GM18520 (cell line): Measurements from ENCODE around the gene SNX14.
"Not testable (repeated sequence)": the region's sequence is repeated elsewhere in the genome, so short reads cannot be mapped to it uniquely, and the experiment has no call there.

Experiments used
- ATAC-seq: cut with Tn5 transposase; IDR thresholded peaks from one replicate; pipeline ENCODE4 v1.9.1; 2021; ENCODE audit not compliant: unreplicated experiment

The SNX14 gene

DNA sequence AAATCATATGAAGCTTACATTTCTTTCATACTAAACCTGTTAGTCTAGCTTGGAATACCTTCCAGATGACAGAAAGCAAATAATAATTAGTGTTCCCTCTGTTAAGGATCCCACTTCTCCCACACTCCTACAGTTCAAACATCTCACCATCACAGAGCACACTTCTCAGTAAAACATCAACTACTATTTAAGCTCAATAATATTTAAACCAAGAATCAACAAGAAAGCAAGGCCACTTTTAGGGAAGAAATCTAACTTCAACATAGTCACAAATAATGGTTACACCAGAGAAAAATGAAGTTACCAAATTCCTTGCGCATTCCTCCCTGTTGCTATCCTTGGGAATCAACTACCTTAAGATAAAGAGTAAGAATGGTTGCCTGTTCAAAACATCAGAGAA, 1.6 kb downstream of the SNX14 start:
- ATAC-seq, result no peak

DNA sequence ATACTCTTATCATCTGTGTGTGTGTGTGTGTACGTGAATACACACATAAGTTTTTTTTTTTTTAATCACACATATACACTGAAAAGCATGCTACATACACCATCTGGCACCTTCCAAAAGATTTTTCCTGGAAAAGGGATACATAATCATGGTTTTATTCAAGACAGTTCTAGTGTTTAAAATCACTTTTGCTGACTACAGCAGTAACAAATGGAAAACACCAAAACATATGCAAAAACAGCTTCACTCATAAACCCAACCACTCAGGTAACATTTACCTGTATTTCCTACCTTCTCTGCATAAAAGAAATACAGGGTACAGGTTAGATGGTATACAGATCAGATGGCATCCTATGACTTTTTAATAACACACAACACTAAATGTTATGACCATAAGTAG, 2.5 kb downstream of the SNX14 start:
- ATAC-seq, result no peak

- ATAC-seq, result no peak
Observed at GRCh38 chr6:85585741-85586140, 7.9 kb downstream of the SNX14 start.

- not testable (repeated sequence) for ATAC-seq
Observed at GRCh38 chr6:85582832-85583231, 10.8 kb downstream of the SNX14 start.

DNA sequence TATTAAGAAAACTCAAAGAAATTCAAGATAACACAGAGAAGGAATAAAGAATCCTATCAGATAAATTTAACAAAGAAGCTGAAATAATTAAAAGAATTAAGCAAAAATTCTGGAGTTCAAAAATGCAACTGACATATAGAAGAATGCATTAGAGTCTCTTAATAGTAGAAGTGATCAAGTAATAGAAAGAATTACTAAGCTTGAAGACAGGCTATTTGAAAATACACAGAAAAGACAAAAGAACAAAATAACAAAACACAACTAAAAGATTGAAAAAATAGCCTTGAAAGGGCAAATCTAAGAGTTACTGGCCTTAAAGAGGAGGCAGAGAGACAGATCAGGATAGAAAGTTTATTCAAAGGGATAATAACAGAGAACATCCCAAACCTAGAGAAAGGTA, 12.1 kb downstream of the SNX14 start:
- no peak for ATAC-seq

DNA sequence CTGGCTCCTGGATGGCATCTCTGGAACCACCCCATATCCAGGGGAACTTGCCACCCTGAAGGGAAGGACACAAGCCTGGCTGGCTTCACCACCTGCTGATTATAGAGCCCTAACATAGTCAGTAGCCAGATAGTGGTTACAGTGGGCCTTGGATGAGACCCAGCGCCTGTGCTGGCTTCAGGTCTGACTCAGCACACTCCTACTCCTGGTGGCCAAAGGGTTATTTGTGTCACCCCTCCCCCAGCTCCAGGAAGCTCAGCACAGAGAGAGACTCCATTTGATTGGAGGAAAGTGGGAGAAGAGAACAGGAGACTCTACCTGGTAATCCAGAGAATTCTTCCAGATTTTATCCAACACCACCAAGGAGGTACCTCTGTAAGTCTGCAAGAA, 12.8 kb downstream of the SNX14 start:
- no peak for ATAC-seq

DNA sequence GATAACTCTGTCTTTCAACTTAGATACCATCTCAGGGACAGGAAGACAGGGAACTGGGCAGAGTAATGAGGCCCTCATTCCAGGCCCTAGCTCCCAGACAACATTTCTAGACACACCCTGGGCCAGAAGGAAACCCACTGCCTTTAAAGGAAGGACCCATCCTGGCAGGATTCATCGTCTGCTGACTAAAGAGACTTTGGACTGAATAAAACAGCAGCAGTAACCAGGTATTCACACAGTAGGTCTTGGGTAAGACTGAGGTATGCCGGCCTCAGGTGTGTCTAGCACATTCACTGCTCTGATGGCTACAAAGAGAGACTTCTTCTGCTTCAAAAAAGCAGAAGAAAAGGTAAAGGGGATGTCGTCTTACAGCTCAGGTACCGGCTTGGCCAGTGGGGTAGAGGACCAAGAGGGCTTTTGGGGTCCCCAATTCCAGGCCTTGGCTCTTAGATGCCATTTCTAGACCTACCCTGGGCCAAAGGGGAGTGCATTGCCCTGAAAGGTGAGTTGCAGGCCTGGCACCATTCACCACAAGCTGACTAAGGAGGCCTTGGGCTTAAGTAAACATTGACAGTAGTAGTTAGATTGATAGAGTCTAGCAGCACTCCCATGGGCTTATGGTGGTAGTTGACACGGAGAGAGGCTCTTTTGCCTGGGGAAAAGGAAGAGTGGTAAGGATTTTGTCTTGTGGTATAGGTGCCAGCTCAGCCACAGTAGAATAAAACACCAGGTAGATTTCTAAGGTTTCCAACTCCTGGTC, 13.4 kb downstream of the SNX14 start:
- no peak for ATAC-seq

- ATAC-seq, result no peak
Observed at GRCh38 chr6:85579581-85579980, 14.1 kb downstream of the SNX14 start.

DNA sequence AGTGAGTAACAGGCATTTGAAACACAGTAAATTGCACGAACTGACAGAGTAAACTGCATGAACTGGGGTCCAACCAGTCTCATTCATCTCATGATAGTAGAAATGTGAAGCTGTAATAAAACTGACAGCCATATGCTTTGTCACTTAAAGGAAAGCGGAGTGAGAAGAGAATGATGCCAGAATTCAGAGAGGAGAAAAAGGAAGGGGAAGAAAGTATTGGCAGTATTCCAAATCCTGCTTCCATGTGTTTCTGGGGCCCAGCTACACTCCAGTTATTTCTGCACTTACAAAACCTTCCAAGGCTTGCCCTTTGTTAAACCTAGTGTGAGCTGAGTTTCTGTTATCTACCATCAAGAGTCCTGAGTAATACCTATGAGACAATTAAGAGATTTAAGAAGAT, 17.2 kb downstream of the SNX14 start:
- no peak for ATAC-seq

DNA sequence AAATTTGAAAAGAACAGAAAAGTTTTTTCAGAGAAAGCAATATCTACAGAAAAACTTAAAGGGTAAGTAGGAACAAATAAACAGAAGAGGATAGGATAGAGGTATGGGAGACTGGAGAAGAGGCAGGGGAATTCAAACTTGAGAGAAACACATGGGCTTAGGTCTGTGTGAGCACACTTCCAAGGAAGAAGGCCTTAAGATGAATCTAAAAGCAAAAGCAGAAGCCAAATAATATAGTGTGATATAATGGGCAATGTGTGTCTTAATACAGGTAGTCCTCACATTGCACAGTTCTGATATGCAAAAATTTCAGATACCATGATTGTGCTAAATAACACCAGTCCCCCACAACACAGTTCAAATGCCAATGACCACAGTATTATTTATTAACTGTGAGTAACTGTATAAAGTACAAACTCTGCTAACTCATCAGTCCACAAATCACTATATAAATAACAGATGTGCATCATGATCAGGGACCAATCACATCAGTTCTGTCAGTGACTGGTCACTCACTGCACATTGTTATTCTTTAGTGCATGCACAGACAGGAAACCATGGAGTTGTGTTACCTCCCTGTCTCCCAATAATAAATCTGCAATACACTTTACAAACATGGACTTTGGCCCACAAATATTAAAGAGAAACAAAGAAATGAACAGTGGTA, 18.6 kb downstream of the SNX14 start:
- no peak for ATAC-seq

GRCh38 chr6:85569323-85569722, 24.3 kb downstream of the SNX14 start:
- ATAC-seq, result no peak

DNA sequence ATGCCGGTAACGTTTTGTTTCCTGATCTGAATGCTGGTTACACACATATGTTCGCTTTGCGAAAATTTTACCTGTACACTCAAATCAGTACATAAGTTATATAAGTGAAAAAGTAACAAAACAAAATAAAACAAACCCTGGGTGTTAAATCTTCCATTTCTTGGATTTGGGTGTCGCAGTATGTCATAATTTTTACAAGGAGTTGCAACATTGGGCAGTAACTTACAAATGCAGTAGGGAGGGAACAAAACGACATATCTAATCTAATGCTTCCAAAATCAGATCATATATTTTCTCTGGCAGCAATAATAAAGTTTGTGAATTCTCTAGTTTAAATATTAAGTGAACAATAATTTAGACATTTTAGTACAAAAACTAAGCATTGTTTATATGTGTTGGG, 25.2 kb downstream of the SNX14 start:
- ATAC-seq, result no peak

GRCh38 chr6:85565736-85566135, 27.9 kb downstream of the SNX14 start:
- ATAC-seq, result no peak

DNA sequence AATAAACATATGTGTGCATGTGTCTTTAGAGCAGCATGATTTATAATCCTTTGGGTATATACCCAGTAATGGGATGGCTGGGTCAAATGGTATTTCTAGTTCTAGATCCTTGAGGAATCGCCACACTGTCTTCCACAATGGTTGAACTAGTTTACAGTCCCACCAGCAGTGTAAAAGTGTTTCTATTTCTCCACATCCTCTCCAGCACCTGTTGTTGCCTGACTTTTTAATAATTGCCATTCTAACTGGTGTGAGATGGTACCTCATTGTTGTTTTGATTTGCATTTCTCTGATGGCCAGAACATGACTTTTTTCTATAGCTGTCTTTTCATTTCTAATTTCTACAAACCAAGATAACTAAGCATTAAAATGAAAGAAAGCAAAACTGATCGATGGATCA, 29.4 kb downstream of the SNX14 start:
- ATAC-seq, result not testable (repeated sequence)

- no peak for ATAC-seq
Observed at GRCh38 chr6:85561750-85562357, 31.8 kb downstream of the SNX14 start.

- no peak for ATAC-seq
Observed at GRCh38 chr6:85556992-85557668, 36.5 kb downstream of the SNX14 start.

GRCh38 chr6:85552652-85553051, 41.0 kb downstream of the SNX14 start:
- no peak for ATAC-seq

GRCh38 chr6:85551264-85551663, 42.4 kb downstream of the SNX14 start:
- ATAC-seq, result no peak

DNA sequence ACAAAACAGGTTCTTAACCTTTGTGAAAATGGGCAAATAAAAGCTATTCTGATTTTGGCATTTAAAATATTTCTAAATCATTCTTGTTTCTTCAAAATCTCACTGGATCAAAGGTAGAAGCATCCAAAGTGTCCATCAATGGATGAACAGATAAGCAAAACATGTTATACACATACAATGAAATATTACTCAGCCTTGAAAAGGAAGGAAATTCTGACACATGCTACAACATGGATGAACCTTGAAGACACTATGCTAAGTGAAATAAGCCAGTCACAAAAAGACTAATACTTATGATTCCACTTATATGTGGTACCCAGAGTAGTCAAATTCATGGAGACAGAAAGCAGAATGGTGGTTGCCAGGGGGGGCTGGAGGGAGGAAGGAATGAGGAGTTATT, 45.9 kb downstream of the SNX14 start:
- ATAC-seq, result no peak

DNA sequence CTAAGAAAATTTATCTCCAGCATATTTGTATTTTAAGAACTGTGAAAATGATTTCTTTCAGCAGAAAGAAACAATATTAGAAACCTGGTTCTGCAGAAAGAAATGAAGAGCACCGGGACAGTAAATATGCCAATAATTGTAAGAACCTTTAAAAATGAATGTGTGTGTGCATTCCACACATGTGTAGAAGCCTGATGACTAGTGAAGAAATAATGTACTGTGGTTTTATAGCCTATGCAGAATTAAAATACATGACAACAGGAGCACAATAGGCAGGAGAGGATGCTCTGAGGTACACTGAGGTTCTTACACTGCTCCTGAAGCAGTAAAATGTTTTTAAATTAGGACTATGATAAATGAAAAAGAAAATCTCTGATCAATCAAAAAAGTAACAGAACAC, 48.9 kb downstream of the SNX14 start:
- no peak for ATAC-seq

DNA sequence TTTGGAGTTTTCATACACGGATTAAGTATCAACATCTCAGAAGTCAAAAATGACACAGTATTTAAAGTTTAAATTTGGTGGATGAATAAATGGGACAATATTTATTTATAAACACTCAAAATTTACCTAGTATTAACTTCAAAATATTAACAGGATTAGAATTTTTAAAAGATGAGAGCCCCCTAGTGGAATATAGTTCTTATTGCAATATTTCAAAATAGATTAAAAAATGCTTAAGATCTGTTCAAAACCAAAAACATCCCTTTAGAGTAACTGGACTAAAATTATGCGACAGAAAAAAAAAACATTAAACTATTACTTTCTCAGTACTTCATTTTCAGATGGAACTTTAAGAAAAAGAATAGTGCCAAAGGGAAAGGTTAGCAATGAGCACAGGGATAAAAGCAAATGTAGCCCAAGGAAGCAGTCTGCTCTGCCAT, 56.6 kb downstream of the SNX14 start:
- ATAC-seq, result no peak

- not testable (repeated sequence) for ATAC-seq
Observed at GRCh38 chr6:85524281-85524680, 69.4 kb downstream of the SNX14 start.
